ENCODE data around the gene EFCAB5. TPM values are rescaled to one million over a fixed set of nuclear protein-coding genes. Genes with fewer than 3 reads are reported as not detected.

The EFCAB5 gene
- total and polyA plus RNA-seq, 2 of the 13 experiments (the other 11 are each of a cell fraction or from before 2014, with no cell fraction given), result 0.15 TPM; not detected in 1

GRCh38 chr17:30116661-30117551, 175.5 kb downstream of the EFCAB5 start, which contains the start of gene NSRP1 (continued):
- TF ChIP-seq HNF1A (IDR thresholded peaks at IDR 0.05; ENCODE audit: low read depth) (0 out of 2 replicates have a peak, but pooled peaks have one; percentile 18), HNF1A (CRISPR knock-in tag; IDR thresholded peaks at IDR 0.05; ENCODE audit: borderline replicate concordance) (peak; percentile 27; the same call in 1 of the 2 replicates), PHB2 (IDR thresholded peaks at IDR 0.05; ENCODE audit: partially characterized antibody) (no peak), CTCF (CRISPR knock-in tag; IDR thresholded peaks at IDR 0.05) (peak; percentile 23; the same call in 1 of the 2 replicates), RNF2 (conservative IDR thresholded peaks at IDR 0.05; ENCODE audit: low read depth) (no peak), TAF1 (CRISPR knock-in tag; IDR thresholded peaks at IDR 0.05) (peak; percentile 99), DRAP1 (CRISPR knock-in tag; IDR thresholded peaks at IDR 0.05) (peak; percentile 84), PRDM4 (CRISPR knock-in tag; IDR thresholded peaks at IDR 0.05; ENCODE audit: borderline replicate concordance) (no peak), ETV6 (CRISPR knock-in tag; conservative IDR thresholded peaks at IDR 0.05) (no peak), ZNF251 (CRISPR knock-in tag; IDR thresholded peaks at IDR 0.05) (no peak), ZNF619 (CRISPR knock-in tag; IDR thresholded peaks at IDR 0.05) (no peak), CAMTA2 (CRISPR knock-in tag; IDR thresholded peaks at IDR 0.05; ENCODE audit: borderline replicate concordance) (no peak; the same call in 1 of the 2 replicates), ZBTB26 (CRISPR knock-in tag; IDR thresholded peaks at IDR 0.05; ENCODE audit: borderline replicate concordance) (0 out of 2 replicates have a peak, but pooled peaks have one; percentile 54), JDP2 (CRISPR knock-in tag; IDR thresholded peaks at IDR 0.05; ENCODE audit: borderline replicate concordance) (no peak; the same call in 1 of the 2 replicates), ISX (CRISPR knock-in tag; conservative IDR thresholded peaks at IDR 0.05) (no peak), YEATS2 (CRISPR knock-in tag; IDR thresholded peaks at IDR 0.05; ENCODE audit: borderline replicate concordance) (peak; percentile 93), ZNF629 (CRISPR knock-in tag; conservative IDR thresholded peaks at IDR 0.05) (no peak)
